ENCODE measurements around the gene KPNA4. TPM values are rescaled to one million over a fixed set of nuclear protein-coding genes. Genes with fewer than 3 reads are reported as not detected.

Gene KPNA4
- total RNA-seq, 1 donor from 2014 or later, result 72.5 TPM

DNA sequence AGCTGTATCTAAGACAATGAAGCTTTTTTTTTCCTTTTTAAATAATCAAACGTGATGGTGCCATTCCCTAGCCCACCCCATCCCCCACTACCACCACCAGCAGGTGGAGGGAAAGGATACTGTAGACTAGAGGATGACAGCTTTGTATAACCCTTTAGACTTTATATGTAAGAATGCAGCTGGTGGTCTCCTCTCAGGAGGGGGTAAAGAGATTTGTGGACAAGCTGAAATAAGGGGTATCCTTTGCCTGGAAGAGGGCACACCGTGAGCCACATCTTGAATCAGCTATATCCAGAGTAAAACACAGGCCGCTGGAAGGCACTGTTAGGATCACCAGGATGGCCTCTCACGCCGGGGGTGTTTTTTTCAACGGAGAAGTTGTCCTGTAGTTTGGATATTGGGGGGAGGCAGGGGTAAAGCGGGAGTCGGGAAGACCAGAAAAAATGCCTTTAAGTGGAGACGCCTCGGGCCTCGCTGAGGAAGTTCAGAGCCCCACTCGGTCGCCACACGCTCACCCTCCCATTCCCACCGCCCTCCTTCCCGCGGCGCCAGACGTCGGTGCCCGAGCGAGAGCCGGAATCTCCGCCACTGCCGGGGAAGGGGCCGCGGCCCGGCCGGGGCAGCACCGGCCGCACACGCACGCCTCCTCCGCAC, 986 bp downstream of the KPNA4 start:
- Mint-ChIP-seq H3K4me3 (peak overlapping the region; percentile 98), H3K9me3 (no peaks in the 10 kb centered on the region), H3K36me3 (ENCODE audit: low read depth) (peaks cover 35% of the 10 kb centered on the region), H3K27me3 (no peaks in the 10 kb centered on the region), H3K4me1 (peaks cover 58% of the 10 kb centered on the region), H3K27ac (peak overlapping the region; percentile 90)
- no peak for DNase-seq
- intact Hi-C loops (cut with micrococcal nuclease), result loop anchor here (5.0 kb wide), 1 partner anchor 72 kb away; no protein-coding TSS in a partner anchor

GRCh38 chr3:160562952-160563351, 2.4 kb downstream of the KPNA4 start:
- peak overlapping the region; percentile 53 for H3K27ac Mint-ChIP-seq
- intact Hi-C loops (cut with micrococcal nuclease), result loop anchor here (5.0 kb wide), 1 partner anchor 71 kb away; no protein-coding TSS in a partner anchor

GRCh38 chr3:160557571-160557970, 7.8 kb downstream of the KPNA4 start:
- intact Hi-C loops (cut with micrococcal nuclease), result no loop called here
- H3K27me3 Mint-ChIP-seq, result no peaks in the 10 kb centered on the region
- H3K36me3 Mint-ChIP-seq (ENCODE audit: low read depth), result peaks cover 22% of the 10 kb centered on the region
- no peak overlapping the region for H3K4me3 Mint-ChIP-seq
- H3K27ac Mint-ChIP-seq, result no peak overlapping the region
- no peaks in the 10 kb centered on the region for H3K9me3 Mint-ChIP-seq
- H3K4me1 Mint-ChIP-seq, result peaks cover 23% of the 10 kb centered on the region
- DNase-seq, result no peak

More at GRCh38 chr3:160562952-160563351, 2.4 kb downstream of the KPNA4 start:
- H3K27me3 Mint-ChIP-seq, result no peaks in the 10 kb centered on the region
- H3K9me3 Mint-ChIP-seq, result no peaks in the 10 kb centered on the region
- peak overlapping the region; percentile 98 for H3K4me3 Mint-ChIP-seq
- peaks cover 30% of the 10 kb centered on the region for H3K36me3 Mint-ChIP-seq (ENCODE audit: low read depth)
- H3K4me1 Mint-ChIP-seq, result peaks cover 51% of the 10 kb centered on the region
- DNase-seq, result no peak

GRCh38 chr3:160556141-160556540, 9.2 kb downstream of the KPNA4 start:
- DNase-seq, result no peak
- Mint-ChIP-seq H3K4me3 (no peak overlapping the region), H3K9me3 (peaks cover 5% of the 10 kb centered on the region), H3K27me3 (no peaks in the 10 kb centered on the region), H3K4me1 (peaks cover 13% of the 10 kb centered on the region), H3K27ac (no peak overlapping the region), H3K36me3 (ENCODE audit: low read depth) (peaks cover 26% of the 10 kb centered on the region)
- intact Hi-C loops (cut with micrococcal nuclease), result no loop called here

DNA sequence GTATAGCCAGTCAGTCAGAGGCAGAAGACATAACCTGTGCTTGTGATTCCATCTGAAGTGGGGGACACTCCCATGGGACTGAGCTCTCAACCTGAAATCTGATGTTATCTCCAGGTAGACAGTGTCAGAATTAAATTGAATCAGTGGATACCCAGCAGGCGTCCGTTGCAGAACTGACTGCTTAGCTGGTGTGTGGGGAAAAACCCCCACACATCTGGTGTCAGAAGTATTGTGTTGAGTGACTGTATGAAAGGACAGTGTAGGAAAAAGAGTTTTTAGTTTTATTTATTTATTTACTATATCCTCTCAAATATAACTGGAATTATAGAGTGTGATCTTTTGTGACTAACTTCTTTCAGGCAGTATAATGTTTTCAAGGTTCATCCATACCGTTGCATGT, 10.4 kb downstream of the KPNA4 start:
- intact Hi-C loops (cut with micrococcal nuclease), result no loop called here
- Mint-ChIP-seq H3K4me3 (no peak overlapping the region), H3K36me3 (ENCODE audit: low read depth) (peaks cover 34% of the 10 kb centered on the region), H3K9me3 (peaks cover 13% of the 10 kb centered on the region), H3K27me3 (no peaks in the 10 kb centered on the region), H3K27ac (no peak overlapping the region), H3K4me1 (peaks cover 10% of the 10 kb centered on the region)
- no peak for DNase-seq

GRCh38 chr3:160553827-160554226, 11.5 kb downstream of the KPNA4 start:
- intact Hi-C loops (cut with micrococcal nuclease), result no loop called here
- Mint-ChIP-seq H3K4me3 (no peak overlapping the region), H3K36me3 (ENCODE audit: low read depth) (peaks cover 39% of the 10 kb centered on the region), H3K27me3 (no peaks in the 10 kb centered on the region), H3K9me3 (peaks cover 17% of the 10 kb centered on the region), H3K4me1 (peaks cover 8% of the 10 kb centered on the region), H3K27ac (no peak overlapping the region)
- DNase-seq, result no peak

- no peak for DNase-seq
- peaks cover 28% of the 10 kb centered on the region for H3K4me1 Mint-ChIP-seq
- intact Hi-C loops (cut with micrococcal nuclease), result no loop called here
- H3K36me3 Mint-ChIP-seq (ENCODE audit: low read depth), result peaks cover 33% of the 10 kb centered on the region
- no peak overlapping the region for H3K4me3 Mint-ChIP-seq
- H3K27me3 Mint-ChIP-seq, result no peaks in the 10 kb centered on the region
- H3K9me3 Mint-ChIP-seq, result peaks cover 20% of the 10 kb centered on the region
- no peak overlapping the region for H3K27ac Mint-ChIP-seq
Measured at GRCh38 chr3:160546727-160547126, 18.6 kb downstream of the KPNA4 start.

DNA sequence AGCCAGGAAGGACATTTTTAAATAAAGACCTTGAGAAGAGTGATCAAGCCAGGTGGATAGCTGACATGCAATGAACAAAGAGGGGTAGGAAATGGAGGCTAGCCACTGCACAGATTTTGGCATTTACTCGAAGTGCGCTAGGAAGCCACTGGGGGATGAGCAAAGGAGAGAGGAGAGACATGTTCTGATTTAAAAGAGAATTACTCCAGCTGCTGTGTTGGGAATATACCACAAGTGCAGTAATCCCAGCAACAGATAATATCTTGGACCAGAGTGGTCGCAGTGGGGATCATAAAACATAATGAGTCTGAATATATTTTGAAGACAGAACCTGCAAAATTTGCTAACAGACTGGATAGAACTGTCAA, 19.9 kb downstream of the KPNA4 start:
- peaks cover 26% of the 10 kb centered on the region for H3K4me1 Mint-ChIP-seq
- peaks cover 22% of the 10 kb centered on the region for H3K36me3 Mint-ChIP-seq (ENCODE audit: low read depth)
- peaks cover 9% of the 10 kb centered on the region for H3K9me3 Mint-ChIP-seq
- DNase-seq, result no peak
- H3K4me3 Mint-ChIP-seq, result no peak overlapping the region
- H3K27ac Mint-ChIP-seq, result no peak overlapping the region
- H3K27me3 Mint-ChIP-seq, result no peaks in the 10 kb centered on the region
- intact Hi-C loops (cut with micrococcal nuclease), result no loop called here

GRCh38 chr3:160544844-160545503, 20.4 kb downstream of the KPNA4 start:
- H3K4me1 Mint-ChIP-seq, result peaks cover 26% of the 10 kb centered on the region
- intact Hi-C loops (cut with micrococcal nuclease), result no loop called here
- H3K36me3 Mint-ChIP-seq (ENCODE audit: low read depth), result peaks cover 19% of the 10 kb centered on the region
- no peaks in the 10 kb centered on the region for H3K27me3 Mint-ChIP-seq
- peaks cover 8% of the 10 kb centered on the region for H3K9me3 Mint-ChIP-seq
- no peak overlapping the region for H3K4me3 Mint-ChIP-seq
- no peak for DNase-seq
- no peak overlapping the region for H3K27ac Mint-ChIP-seq

DNA sequence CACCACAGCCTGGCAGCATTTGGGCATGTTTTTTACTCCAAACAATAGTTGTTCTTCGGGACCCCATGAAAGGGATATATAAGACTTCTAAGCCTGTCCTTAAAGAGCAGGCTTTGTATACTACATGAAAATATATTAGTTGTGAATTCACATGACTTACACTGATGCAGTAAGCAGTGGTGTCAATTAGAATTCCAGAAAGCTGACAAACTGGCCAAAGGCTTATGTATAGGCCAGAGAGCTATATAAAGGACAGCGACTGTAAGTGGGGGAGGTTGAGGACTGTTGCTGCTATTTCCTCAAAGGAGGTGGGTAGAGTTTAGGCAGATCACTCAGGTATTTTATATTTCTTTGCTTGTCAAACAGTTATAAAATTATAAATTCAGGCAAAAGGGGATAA, 24.8 kb downstream of the KPNA4 start:
- peaks cover 8% of the 10 kb centered on the region for H3K4me1 Mint-ChIP-seq
- intact Hi-C loops (cut with micrococcal nuclease), result no loop called here
- peaks cover 8% of the 10 kb centered on the region for H3K36me3 Mint-ChIP-seq (ENCODE audit: low read depth)
- no peak for DNase-seq
- H3K4me3 Mint-ChIP-seq, result no peak overlapping the region
- H3K9me3 Mint-ChIP-seq, result no peaks in the 10 kb centered on the region
- H3K27me3 Mint-ChIP-seq, result no peaks in the 10 kb centered on the region
- H3K27ac Mint-ChIP-seq, result no peak overlapping the region

DNA sequence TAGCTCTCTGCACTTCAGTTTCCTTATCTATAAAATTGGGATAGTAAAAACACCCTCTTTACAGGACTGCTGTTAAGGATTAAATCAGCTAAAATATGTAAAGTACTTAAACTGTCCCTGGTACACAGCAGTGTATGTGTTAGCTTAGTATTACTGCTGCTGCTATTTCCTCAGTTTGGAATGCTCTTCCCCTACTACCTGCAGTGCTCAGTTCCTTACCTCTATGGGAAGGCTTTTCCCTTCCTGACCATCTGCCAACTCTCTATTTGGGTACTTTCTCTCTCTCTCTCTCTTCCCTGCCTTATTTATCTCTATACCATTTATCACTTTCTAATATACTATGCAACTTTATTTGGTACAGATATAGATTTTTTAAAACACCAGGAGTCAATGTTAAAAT, 26.5 kb downstream of the KPNA4 start:
- H3K27me3 Mint-ChIP-seq, result no peaks in the 10 kb centered on the region
- H3K9me3 Mint-ChIP-seq, result no peaks in the 10 kb centered on the region
- DNase-seq, result no peak
- H3K4me1 Mint-ChIP-seq, result peaks cover 2% of the 10 kb centered on the region
- intact Hi-C loops (cut with micrococcal nuclease), result no loop called here
- H3K4me3 Mint-ChIP-seq, result no peak overlapping the region
- H3K36me3 Mint-ChIP-seq (ENCODE audit: low read depth), result peaks cover 9% of the 10 kb centered on the region
- H3K27ac Mint-ChIP-seq, result no peak overlapping the region

DNA sequence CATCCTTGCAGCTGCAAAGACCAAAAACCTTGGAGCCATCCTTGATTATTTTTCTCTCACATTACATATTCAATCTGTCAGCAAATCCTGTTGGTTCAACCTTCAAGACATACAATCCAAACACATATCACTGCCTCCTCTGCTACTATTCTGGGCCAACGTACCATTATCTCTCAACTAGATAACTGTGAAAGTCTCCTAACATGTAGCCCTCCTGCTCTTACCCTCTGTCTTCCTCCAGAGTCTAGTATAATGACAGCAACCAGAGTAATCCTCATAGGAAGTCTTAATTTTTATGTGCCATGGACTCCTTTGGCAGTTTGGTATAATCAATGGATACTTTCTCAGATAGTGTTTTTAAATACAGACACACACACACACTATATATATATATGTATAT, 27.6 kb downstream of the KPNA4 start:
- no peak overlapping the region for H3K4me3 Mint-ChIP-seq
- H3K27me3 Mint-ChIP-seq, result no peaks in the 10 kb centered on the region
- H3K27ac Mint-ChIP-seq, result no peak overlapping the region
- no peak for DNase-seq
- H3K36me3 Mint-ChIP-seq (ENCODE audit: low read depth), result peaks cover 9% of the 10 kb centered on the region
- intact Hi-C loops (cut with micrococcal nuclease), result no loop called here
- H3K9me3 Mint-ChIP-seq, result no peaks in the 10 kb centered on the region
- H3K4me1 Mint-ChIP-seq, result peaks cover 2% of the 10 kb centered on the region

DNA sequence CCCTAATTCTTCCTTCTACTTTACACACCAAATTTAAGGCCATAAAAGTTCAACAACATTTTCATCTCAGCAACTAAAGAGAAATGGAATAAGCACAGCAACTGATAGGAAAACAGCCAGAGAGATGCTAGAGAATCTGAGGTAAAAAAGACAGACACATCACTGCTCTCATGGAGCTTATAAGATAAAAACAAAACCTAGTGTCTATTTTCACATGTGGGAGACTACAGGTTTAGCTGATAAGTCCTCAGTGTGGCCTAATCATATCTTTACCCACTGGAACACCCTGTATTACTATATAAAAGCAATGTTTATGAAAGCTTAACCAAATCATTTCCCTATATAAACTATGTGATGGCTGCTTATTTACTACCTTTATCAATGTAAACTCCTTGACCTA, 33.0 kb downstream of the KPNA4 start:
- no peak for DNase-seq
- H3K9me3 Mint-ChIP-seq, result no peaks in the 10 kb centered on the region
- no peak overlapping the region for H3K27ac Mint-ChIP-seq

GRCh38 chr3:160531311-160531710, 34.1 kb downstream of the KPNA4 start:
- no peak overlapping the region for H3K27ac Mint-ChIP-seq
- no peaks in the 10 kb centered on the region for H3K9me3 Mint-ChIP-seq
- no peaks in the 10 kb centered on the region for H3K27me3 Mint-ChIP-seq
- peaks cover 36% of the 10 kb centered on the region for H3K36me3 Mint-ChIP-seq (ENCODE audit: low read depth)
- no peak overlapping the region for H3K4me3 Mint-ChIP-seq
- intact Hi-C loops (cut with micrococcal nuclease), result no loop called here
- no peak for DNase-seq
- no peaks in the 10 kb centered on the region for H3K4me1 Mint-ChIP-seq

More for the DNA sequence above, 33.0 kb downstream of the KPNA4 start:
- Mint-ChIP-seq H3K4me3 (no peak overlapping the region), H3K4me1 (no peaks in the 10 kb centered on the region), H3K36me3 (ENCODE audit: low read depth) (peaks cover 31% of the 10 kb centered on the region), H3K27me3 (no peaks in the 10 kb centered on the region)
- intact Hi-C loops (cut with micrococcal nuclease), result no loop called here

Data from activated CD4-positive, alpha-beta T cell treated with anti-CD3 and anti-CD28 coated beads, Interleukin-2, amount 10 ng/mL, durations not matched to agents 24 days and 14 days (primary cell).